Astrocyte of the spinal cord (primary cell): ENCODE data around the gene NCAM1.

Experiments used
- DNase-seq: peaks from one replicate; pipeline ENCODE4 v3.0.0; 2011; ENCODE audit warnings: low read depth, low spot score
- H3K4me3 ChIP-seq: 2 replicates; pipeline ENCODE4 v1.5.1; 2011; ENCODE audit warnings: low read depth, mild to moderate bottlenecking, low read length, moderate library complexity
- in situ Hi-C: cut with HindIII; loops from 2 replicates; pipeline ENCODE4 v1.10.0; 2017; ENCODE audit warnings: low sequenced_read_pairs
- TF ChIP-seq, protein P1 (sequence below): IDR thresholded peaks from 2 replicates; pipeline ENCODE4 v1.5.1; 2012; ENCODE audit warnings: low read depth, mild to moderate bottlenecking, low read length, inconsistent platforms

NCAM1 gene

DNA sequence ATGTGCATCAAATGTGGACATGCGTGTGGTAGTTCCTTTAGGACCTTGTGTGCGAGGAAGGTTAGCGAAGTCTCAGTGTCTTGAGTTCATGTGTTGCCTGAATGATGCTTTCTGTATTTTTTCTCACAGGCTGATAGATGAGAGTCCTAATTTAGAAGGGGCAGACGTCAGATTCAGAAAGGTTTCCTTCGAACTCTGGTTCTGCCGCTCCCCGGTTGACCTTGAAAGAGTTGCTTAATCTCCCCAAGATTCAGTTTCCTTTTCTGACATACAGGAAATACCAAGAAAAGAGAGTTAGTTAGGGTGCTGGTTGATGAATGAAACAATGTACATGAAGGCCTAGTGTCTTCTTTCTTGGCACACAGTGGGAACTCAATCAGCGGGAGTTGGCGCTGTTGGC lies 317.3 kb downstream of the NCAM1 start:
- DNase-seq = no peak
- TF ChIP-seq, protein P1, sequence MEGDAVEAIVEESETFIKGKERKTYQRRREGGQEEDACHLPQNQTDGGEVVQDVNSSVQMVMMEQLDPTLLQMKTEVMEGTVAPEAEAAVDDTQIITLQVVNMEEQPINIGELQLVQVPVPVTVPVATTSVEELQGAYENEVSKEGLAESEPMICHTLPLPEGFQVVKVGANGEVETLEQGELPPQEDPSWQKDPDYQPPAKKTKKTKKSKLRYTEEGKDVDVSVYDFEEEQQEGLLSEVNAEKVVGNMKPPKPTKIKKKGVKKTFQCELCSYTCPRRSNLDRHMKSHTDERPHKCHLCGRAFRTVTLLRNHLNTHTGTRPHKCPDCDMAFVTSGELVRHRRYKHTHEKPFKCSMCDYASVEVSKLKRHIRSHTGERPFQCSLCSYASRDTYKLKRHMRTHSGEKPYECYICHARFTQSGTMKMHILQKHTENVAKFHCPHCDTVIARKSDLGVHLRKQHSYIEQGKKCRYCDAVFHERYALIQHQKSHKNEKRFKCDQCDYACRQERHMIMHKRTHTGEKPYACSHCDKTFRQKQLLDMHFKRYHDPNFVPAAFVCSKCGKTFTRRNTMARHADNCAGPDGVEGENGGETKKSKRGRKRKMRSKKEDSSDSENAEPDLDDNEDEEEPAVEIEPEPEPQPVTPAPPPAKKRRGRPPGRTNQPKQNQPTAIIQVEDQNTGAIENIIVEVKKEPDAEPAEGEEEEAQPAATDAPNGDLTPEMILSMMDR = no peak
- in situ Hi-C loops = no loop called here
- H3K4me3 ChIP-seq = no peak overlapping the region

DNA sequence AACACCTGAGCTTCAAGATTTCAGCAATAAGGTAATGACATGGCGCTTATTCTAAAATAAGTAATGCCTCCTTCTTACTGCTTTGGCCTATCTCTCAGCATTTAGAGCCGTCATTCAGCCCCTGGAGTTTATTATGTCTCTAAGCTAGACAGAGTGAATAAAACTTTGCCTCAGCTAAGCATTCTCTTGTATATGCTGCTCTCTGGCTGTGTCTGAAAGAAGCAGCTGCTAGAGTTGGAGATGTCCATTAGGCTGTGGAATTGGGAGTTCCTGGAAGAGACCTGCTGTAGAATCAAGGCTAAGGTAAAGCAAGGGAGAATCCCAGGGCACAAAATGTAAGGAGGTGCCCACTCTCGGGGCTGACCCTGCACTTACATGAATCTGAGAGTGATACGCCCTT lies 317.7 kb downstream of the NCAM1 start:
- H3K4me3 ChIP-seq = no peak overlapping the region
- no peak for DNase-seq
- TF ChIP-seq, protein P1 = no peak
- in situ Hi-C loops = no loop called here

DNA sequence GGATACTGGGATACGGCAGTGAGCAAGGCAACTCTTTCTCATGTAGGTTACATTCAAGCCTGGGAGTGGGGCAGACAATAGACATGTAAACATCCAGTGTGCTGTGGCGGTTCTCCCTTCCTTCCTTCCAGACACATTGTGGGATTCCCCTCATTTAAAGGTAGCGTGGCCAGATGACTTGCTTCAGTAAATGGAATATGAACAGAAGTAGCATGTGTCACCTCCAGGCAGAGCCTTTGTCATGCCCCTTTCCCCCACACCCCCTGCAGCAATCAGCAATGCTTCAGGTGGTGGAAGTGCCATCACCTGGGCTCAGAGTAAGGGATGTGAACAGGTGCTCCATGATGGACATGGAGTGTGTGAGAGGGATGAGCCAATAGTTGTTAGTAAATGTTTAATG lies 318.4 kb downstream of the NCAM1 start:
- DNase-seq = no peak
- in situ Hi-C loops = no loop called here
- TF ChIP-seq, protein P1 = no peak
- no peak overlapping the region for H3K4me3 ChIP-seq

DNA sequence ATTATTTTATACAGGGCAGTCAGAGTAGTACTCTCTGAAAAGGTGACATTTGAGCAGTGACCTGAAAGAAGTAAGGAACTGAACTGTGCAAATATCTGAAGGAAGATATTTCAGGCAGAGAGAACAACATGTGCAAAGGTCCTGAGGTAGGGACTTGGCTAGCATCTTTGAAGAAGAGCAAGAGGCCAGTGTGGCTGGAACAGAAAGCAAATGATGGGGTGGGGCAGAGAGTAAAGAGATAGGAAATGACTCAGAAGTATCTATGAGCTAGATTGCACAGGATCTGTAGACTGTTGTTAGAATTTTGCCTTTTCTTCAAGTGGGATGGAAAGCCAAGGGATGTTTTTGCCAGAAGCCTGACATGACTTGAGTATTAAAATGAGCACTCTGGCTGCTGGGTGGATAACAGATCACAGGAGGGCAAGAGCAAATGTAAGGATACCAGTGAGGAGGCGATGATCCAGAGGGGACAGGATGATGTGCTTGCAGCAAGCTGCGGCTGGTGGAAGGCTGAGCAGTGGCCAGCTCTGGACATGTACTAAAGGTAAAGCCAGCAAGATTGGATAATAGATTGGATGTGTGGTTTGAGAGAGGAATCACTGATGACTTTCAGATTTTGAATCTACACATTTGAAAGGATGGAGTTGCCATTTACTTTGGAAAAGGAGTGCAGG lies 320.0 kb downstream of the NCAM1 start:
- TF ChIP-seq, protein P1 = no peak
- in situ Hi-C loops = no loop called here
- H3K4me3 ChIP-seq = no peak overlapping the region
- DNase-seq = no peak

DNA sequence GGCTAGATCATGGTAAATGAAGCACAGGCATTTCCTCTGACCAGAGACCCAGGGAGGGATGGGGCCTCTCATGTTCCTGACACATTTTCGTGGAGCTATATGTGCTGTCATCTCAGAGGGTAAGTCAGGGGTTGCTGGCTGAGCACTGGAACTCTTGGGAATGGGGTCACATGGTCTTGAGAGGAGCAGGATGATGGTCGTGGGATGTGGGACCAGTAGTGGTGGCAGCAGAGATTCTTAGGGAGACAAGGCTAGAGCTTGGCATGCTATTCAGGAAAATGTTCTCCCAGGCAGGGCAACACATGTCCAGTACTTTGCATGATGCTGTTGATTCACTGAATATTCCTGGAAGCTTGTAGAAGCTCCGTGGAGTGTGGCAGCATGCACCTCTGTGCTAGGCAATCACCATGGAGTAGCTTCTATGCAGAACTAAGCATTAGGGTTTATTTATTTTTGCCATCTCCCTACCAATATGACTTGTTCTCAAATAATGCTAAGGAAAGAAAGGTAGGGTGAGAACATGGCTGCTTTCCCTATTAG lies 321.7 kb downstream of the NCAM1 start:
- no peak overlapping the region for H3K4me3 ChIP-seq
- in situ Hi-C loops = no loop called here
- DNase-seq = no peak
- TF ChIP-seq, protein P1 = no peak

DNA sequence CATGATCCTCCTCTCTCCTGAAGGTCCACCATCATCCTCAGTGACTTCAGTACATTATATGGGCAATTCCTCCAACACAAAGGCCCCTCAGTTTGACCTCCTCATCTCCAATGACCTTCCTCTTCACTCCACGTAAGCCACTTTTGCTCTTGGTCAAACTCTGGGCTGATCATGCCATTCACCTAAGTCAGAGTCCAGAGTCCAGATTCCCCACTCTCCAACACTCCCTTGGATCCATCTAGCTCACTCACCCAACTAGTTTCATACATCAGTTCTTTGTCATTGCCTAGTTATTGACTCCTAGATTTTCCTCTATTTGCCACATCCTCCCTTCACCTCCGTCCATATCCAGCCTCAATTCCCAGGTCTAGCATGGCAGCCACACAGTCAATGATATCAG lies 322.7 kb downstream of the NCAM1 start:
- TF ChIP-seq, protein P1 = no peak
- in situ Hi-C loops = no loop called here
- no peak for DNase-seq
- H3K4me3 ChIP-seq = no peak overlapping the region
